Osteocyte (in vitro differentiated cells): ENCODE results near the gene EHMT2. TPM values are rescaled to one million over a fixed set of nuclear protein-coding genes. Genes with fewer than 3 reads are reported as not detected.
"Not testable (repeated sequence)": the region's sequence is repeated elsewhere in the genome, so short reads cannot be mapped to it uniquely, and the experiment has no call there.

Source experiments
- DNase-seq: peaks from one replicate; pipeline ENCODE4 v3.0.0; 2021; ENCODE audit warnings: mixed read lengths; ENCODE audit not compliant: unreplicated experiment; ENCODE audit errors: extremely low spot score
- H3K27ac Mint-ChIP-seq: one replicate; pipeline ENCODE4 v1.8.0; 2021; ENCODE audit warnings: mild to moderate bottlenecking, mixed read lengths; ENCODE audit not compliant: unreplicated experiment
- H3K27me3 Mint-ChIP-seq: one replicate; pipeline ENCODE4 v1.8.0; 2021; ENCODE audit warnings: mixed read lengths; ENCODE audit not compliant: unreplicated experiment
- H3K36me3 Mint-ChIP-seq: one replicate; pipeline ENCODE4 v1.8.0; 2021; ENCODE audit warnings: mixed read lengths; ENCODE audit not compliant: unreplicated experiment
- H3K4me1 Mint-ChIP-seq: one replicate; pipeline ENCODE4 v1.8.0; 2021; ENCODE audit warnings: mixed read lengths; ENCODE audit not compliant: unreplicated experiment
- H3K4me3 Mint-ChIP-seq: one replicate; pipeline ENCODE4 v1.8.0; 2021; ENCODE audit warnings: mild to moderate bottlenecking, moderate library complexity, mixed read lengths; ENCODE audit not compliant: unreplicated experiment
- H3K9me3 Mint-ChIP-seq: one replicate; pipeline ENCODE4 v1.8.0; 2021; ENCODE audit warnings: mixed read lengths; ENCODE audit not compliant: unreplicated experiment
- CTCF ChIP-seq: fragments of 200-600 bp; sonication (generic); IDR thresholded peaks from 2 replicates; pipeline ENCODE4 v1.5.0; 2021; ENCODE audit warnings: antibody characterized with exemption, mild to moderate bottlenecking, moderate library complexity
- total RNA-seq: library from RNA; stranded (reverse); gene quantifications from 2 replicates; pipeline ENCODE4 v1.2.1, GENCODE V29; 2021

Gene EHMT2
- total RNA-seq, 1 donor from 2014 or later, result 62.4 TPM

GRCh38 chr6:31933537-31933936 lies 36.0 kb upstream of the EHMT2 start:
- Mint-ChIP-seq H3K4me3 (no peak overlapping the region), H3K27ac (no peak overlapping the region), H3K4me1 (no peaks in the 10 kb centered on the region), H3K36me3 (no peaks in the 10 kb centered on the region), H3K27me3 (peaks cover 13% of the 10 kb centered on the region), H3K9me3 (no peaks in the 10 kb centered on the region)
- DNase-seq, result no peak
- no peak for TF ChIP-seq CTCF

GRCh38 chr6:31932137-31932536 lies 34.6 kb upstream of the EHMT2 start:
- H3K4me1 Mint-ChIP-seq, H3K27ac Mint-ChIP-seq, H3K4me3 Mint-ChIP-seq, H3K9me3 Mint-ChIP-seq, H3K36me3 Mint-ChIP-seq, DNase-seq: not testable (repeated sequence)
- peaks cover 19% of the 10 kb centered on the region for H3K27me3 Mint-ChIP-seq

- peaks cover 19% of the 10 kb centered on the region for H3K27me3 Mint-ChIP-seq
- TF ChIP-seq CTCF, result no peak
- no peak for DNase-seq
- no peaks in the 10 kb centered on the region for H3K9me3 Mint-ChIP-seq
- H3K4me1 Mint-ChIP-seq, result no peaks in the 10 kb centered on the region
- H3K27ac Mint-ChIP-seq, result no peak overlapping the region
- H3K36me3 Mint-ChIP-seq, result no peaks in the 10 kb centered on the region
- H3K4me3 Mint-ChIP-seq, result no peak overlapping the region
Measured at GRCh38 chr6:31930962-31931361, 33.5 kb upstream of the EHMT2 start.

GRCh38 chr6:31928672-31928939 lies 31.1 kb upstream of the EHMT2 start:
- Mint-ChIP-seq H3K36me3 (no peaks in the 10 kb centered on the region), H3K4me3 (no peak overlapping the region), H3K27me3 (peaks cover 15% of the 10 kb centered on the region), H3K9me3 (no peaks in the 10 kb centered on the region), H3K27ac (no peak overlapping the region), H3K4me1 (no peaks in the 10 kb centered on the region)
- TF ChIP-seq CTCF, result no peak
- DNase-seq, result no peak

GRCh38 chr6:31927863-31928671 lies 30.6 kb upstream of the EHMT2 start:
- no peak for DNase-seq
- no peaks in the 10 kb centered on the region for H3K4me1 Mint-ChIP-seq
- no peaks in the 10 kb centered on the region for H3K9me3 Mint-ChIP-seq
- no peak overlapping the region for H3K4me3 Mint-ChIP-seq
- H3K36me3 Mint-ChIP-seq, result no peaks in the 10 kb centered on the region
- no peak for TF ChIP-seq CTCF
- no peak overlapping the region for H3K27ac Mint-ChIP-seq
- H3K27me3 Mint-ChIP-seq, result peaks cover 9% of the 10 kb centered on the region
